Measurements from ENCODE around the gene ITGB2.
"Not testable (repeated sequence)": the region's sequence is repeated elsewhere in the genome, so short reads cannot be mapped to it uniquely, and the experiment has no call there.

The ITGB2 gene

GRCh38 chr21:44940116-44940631, 19.5 kb upstream of the ITGB2 start:
- no peak for DNase-seq

- DNase-seq = peak; percentile 85
Observed at GRCh38 chr21:44939532-44940115, 18.9 kb upstream of the ITGB2 start, which contains the start of gene SLX9. SLX9 (plus strand) TSS chr21:44940029; CDS start chr21:44940058, 29 bp downstream.

GRCh38 chr21:44938772-44939531, 18.3 kb upstream of the ITGB2 start:
- no peak for DNase-seq

- no peak for DNase-seq
Observed at GRCh38 chr21:44935533-44935927, 14.8 kb upstream of the ITGB2 start.

GRCh38 chr21:44934797-44935532, 14.3 kb upstream of the ITGB2 start:
- DNase-seq = no peak

GRCh38 chr21:44934276-44934675, 13.6 kb upstream of the ITGB2 start:
- DNase-seq = no peak

- DNase-seq = no peak
Observed at GRCh38 chr21:44933918-44934260, 13.2 kb upstream of the ITGB2 start.

GRCh38 chr21:44933199-44933917, 12.7 kb upstream of the ITGB2 start:
- DNase-seq = no peak

GRCh38 chr21:44932408-44933181, 11.9 kb upstream of the ITGB2 start:
- DNase-seq = peak; percentile 74

- DNase-seq = no peak
Observed at GRCh38 chr21:44931501-44932407, 11.1 kb upstream of the ITGB2 start.

- DNase-seq = no peak
Observed at GRCh38 chr21:44931137-44931500, 10.4 kb upstream of the ITGB2 start.

GRCh38 chr21:44930543-44930981, 9.9 kb upstream of the ITGB2 start:
- DNase-seq = peak; percentile 66

- no peak for DNase-seq
Observed at GRCh38 chr21:44929799-44930542, 9.3 kb upstream of the ITGB2 start.

- no peak for DNase-seq
Observed at GRCh38 chr21:44929242-44929798, 8.6 kb upstream of the ITGB2 start.

- DNase-seq = not testable (repeated sequence)
Observed at GRCh38 chr21:44928500-44929241, 8.0 kb upstream of the ITGB2 start.

GRCh38 chr21:44927587-44928461, 7.1 kb upstream of the ITGB2 start:
- DNase-seq = peak; percentile 88

- DNase-seq = no peak
Observed at GRCh38 chr21:44927259-44927586, 6.5 kb upstream of the ITGB2 start.

- DNase-seq = peak; percentile 56
Observed at GRCh38 chr21:44926331-44927101, 5.8 kb upstream of the ITGB2 start.
